ENCODE data around the gene ASB3.
A peak's percentile ranks its signal among the peaks of the same experiment; 100 is the strongest.

ASB3 gene

GRCh38 chr2:53641290-53641689, 145.5 kb downstream of the ASB3 start:
- no peak for DNase-seq

DNA sequence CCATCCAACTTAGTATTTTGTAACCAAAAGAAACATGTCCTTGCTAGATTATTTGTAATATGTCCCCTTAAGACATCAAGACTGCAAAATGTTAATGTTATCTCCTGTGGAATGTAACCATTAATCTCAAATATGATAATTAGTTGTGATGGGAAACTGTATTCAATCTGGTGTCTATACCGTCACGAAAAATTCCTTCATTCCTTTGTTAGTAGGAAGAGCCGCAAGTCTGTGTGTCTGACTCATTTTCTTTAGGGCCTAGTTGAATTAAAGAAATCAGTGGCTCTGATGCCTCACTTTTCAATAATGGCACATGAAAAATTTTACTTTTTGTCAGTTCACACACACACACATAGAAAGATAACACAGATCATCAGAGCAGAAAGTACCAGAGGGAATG, 146.3 kb downstream of the ASB3 start:
- no peak for DNase-seq

- DNase-seq: peak; percentile 46
Observed at GRCh38 chr2:53636596-53636995, 150.2 kb downstream of the ASB3 start.

DNA sequence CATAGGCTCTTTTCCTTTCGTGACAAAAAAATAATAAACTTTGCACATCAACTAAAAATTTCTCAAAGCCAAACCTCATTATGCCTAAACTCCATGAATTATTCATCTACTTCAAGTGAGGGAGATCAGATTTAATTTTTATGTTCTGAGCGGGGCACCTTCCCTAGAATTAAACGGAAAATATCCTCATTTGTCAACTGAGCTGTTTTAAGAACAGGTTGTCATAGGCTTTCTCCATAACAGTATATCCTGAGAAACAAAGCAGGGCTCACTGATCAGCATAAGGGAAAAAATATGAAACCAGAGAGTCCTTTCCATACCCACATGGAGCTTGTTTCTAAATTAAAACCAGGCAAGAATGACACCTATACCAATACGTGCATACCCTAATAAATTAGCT, 150.6 kb downstream of the ASB3 start:
- no peak for DNase-seq

DNA sequence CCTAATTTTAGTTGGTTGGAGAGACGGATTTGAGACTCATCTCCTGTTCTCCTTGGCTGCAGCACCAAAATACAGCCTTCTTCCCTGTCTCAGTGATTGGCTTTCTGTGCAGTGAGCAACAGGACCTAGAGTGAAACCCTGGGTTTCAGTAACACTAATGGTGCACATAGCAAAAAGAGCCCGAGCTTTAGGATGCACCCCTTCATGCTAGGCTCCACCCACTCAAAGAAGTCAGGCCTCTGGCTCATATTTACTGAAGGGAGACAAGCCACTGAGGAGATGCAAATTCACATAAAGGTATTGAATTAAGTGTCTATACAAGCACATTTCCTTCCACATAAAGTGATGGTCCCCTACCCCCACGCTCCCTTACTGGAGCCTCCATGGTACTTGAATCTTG, 151.1 kb downstream of the ASB3 start:
- DNase-seq: no peak

DNA sequence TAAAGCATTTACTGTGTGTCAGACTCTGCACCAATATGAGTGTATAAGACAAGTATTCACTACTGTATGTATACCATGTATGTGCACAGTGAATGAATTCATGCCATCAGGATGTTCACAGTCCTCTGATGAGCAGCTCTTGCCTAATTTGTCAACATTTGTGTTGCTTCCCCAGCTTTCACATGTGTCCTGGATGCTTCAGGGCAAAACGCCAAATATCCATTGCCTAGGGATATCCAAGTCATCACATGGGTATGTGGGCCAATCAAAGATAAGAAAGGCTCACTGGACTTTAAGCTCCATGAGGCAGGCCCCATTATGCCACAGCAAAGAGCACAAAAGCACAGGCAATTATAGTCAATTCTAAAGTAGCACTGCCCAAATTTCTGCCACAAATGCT, 153.3 kb downstream of the ASB3 start:
- peak; percentile 24 for DNase-seq

- peak; percentile 69 for DNase-seq
Observed at GRCh38 chr2:53632714-53633113, 154.0 kb downstream of the ASB3 start.

DNA sequence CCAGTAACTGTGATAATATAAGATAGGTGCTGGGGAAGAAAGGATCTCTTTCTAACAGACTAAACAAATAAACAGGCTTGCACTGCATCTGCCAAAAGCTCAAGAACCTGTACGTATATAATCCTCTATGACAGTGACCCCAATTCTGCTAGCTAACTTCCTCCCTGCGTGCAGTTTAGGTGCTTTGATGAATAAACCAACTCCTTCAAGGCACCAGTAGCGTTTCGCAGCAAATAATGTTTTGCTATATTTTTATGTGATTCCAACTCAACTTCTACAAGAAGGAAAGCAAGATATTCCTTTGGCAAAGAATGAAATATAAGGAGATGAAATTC, 154.7 kb downstream of the ASB3 start:
- no peak for DNase-seq

- DNase-seq: no peak
Observed at GRCh38 chr2:53631313-53632125, 155.2 kb downstream of the ASB3 start.

DNA sequence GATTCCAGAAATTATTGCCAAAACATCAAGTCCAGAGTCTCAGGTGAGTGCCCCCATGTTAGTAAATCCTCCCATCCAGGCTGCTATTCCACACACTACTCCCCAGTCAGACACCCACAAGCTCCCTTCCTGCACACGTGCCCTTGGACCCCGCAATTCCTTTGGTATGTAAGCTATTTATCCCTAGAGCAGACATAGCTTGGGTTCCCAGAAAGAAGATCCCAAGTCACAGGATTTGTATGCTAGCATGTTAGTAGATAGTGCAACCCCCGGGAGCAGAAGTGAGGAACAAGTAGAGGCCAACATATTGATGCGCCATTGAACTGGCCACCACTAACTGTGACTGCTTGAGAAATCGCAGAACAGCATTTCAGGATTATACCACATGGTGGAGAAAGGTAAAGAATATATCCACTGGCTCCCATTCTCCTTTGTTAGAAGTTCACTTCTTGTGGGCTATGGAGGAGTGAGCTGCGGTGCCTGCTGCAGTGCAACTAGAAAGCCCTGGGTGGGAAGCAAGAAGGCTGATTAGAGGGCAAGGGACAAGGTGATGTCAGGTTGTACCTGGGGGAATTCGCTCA, 156.6 kb downstream of the ASB3 start:
- no peak for DNase-seq

GRCh38 chr2:53629501-53629900, 157.3 kb downstream of the ASB3 start:
- no peak for DNase-seq

- no peak for DNase-seq
Observed at GRCh38 chr2:53629001-53629400, 157.8 kb downstream of the ASB3 start.

GRCh38 chr2:53622141-53622540, 164.6 kb downstream of the ASB3 start:
- no peak for DNase-seq

DNA sequence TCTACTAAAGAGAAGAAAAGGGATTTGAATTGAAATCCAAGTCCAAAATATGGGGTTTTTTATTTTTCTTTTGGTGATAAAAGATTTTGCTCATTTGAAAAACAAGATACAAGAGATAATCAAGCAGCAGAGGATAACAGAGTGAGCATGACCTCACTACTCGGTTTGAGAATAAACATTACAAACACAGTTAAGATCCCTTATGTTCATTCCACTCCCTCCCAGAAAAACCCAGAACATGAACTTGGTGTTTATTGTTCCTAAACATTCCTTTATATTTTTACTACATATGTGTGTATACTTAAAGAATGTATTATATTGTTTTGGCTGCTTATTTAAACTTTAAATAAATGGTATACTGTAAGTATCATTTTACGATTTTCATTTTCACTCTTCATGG, 165.8 kb downstream of the ASB3 start:
- no peak for DNase-seq
